Testis (tissue), 3 donors: ENCODE data around the gene CELF4. TPM values are rescaled to one million over a fixed set of nuclear protein-coding genes. Genes with fewer than 3 reads are reported as not detected.

ENCODE experiments used
- DNase-seq: peaks from one replicate; pipeline ENCODE4 v3.0.0-alpha.2; 2019
- H3K27ac ChIP-seq, 2 donors: fragments of 200-600 bp; sonication (generic); one replicate each; pipeline ENCODE4 v1.5.1; 2019
- H3K27me3 ChIP-seq: fragments of 200-600 bp; sonication (generic); one replicate; pipeline ENCODE4 v1.5.1; 2019
- H3K36me3 ChIP-seq: fragments of 200-600 bp; sonication (generic); one replicate; pipeline ENCODE4 v1.5.1; 2017; ENCODE audit warnings: low read depth; ENCODE audit errors: missing control alignments
- H3K4me1 ChIP-seq: fragments of 200-600 bp; sonication (generic); one replicate; pipeline ENCODE4 v1.5.1; 2019
- H3K4me3 ChIP-seq, 2 donors: fragments of 200-600 bp; sonication (generic); one replicate each; pipeline ENCODE4 v1.5.1; 2017 to 2019
- H3K9me3 ChIP-seq: fragments of 200-600 bp; sonication (generic); one replicate; pipeline ENCODE4 v1.5.1; 2017
- POLR2A ChIP-seq: fragments of 450-650 bp; IDR thresholded peaks from one replicate; pipeline ENCODE4 v1.6.1; 2017; ENCODE audit warnings: antibody characterized with exemption, mild to moderate bottlenecking, moderate library complexity
- WGBS, 2 donors: methylation state at CpG; one replicate each; pipeline ENCODE4 v1.1.5; 2018; 5-methylcytosine and 5-hydroxymethylcytosine counted together
- intact Hi-C: fragments of 100-400 bp; cut with DNase I; formaldehyde crosslinking; loops from one replicate; pipeline ENCODE4 v1.15.1; 2023; ENCODE audit warnings: low total_unique reads
- polyA plus RNA-seq: library from polyadenylated mRNA; stranded (reverse); fragments of 350-450 nt; fragmentation: Illumina TruSeq; extraction: RNeasy Lipid Tissue Mini Kit (QIAGEN cat#74804); gene quantifications from one replicate; pipeline ENCODE4 v1.2.3, GENCODE V29; 2014; ENCODE audit warnings: low read depth, low replicate concordance; ENCODE audit not compliant: insufficient read depth
- total RNA-seq, 2 donors: library from RNA; depleted of rRNA; stranded (reverse); fragments of >200 nt; gene quantifications; one replicate each; pipeline ENCODE4 v1.2.3, GENCODE V29; 2016
- TF ChIP-seq, protein P1 (sequence below), 3 experiments: fragments of 450-650 bp in 2 of 3; fragments of 200-600 bp in 1 of 3; sonication (generic) in 1 of 3; IDR thresholded peaks; one replicate each; pipeline ENCODE4 v1.5.1; 2016 to 2019; ENCODE audit warnings: antibody characterized with exemption in 3 of 3, mild to moderate bottlenecking in 2 of 3, moderate library complexity in 1 of 3

Gene CELF4
- total and polyA plus RNA-seq, 3 donors from 2014 or later: 3.9 to 6.3 (median 4.8) TPM

DNA sequence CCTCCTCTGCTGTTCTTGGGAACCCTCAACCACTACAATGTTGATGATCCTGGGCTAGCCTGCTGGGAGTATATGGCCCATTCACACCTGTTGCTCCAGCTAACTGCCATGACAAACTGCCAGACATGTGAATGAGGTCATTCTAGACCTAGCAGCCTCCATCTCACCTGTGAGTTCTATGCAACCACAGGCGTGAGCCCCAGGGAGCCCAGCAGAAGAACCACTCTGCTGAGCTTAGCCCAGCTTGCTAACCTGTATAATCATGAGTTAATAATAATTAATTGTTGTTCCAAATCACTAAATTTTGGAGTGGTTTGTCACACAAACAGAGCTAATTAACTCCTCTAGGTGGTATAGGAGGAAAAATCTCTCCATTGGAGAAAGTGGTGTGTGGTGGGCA, 24.7 kb upstream of the CELF4 start:
- no peak for DNase-seq
- Histone ChIP-seq H3K27ac (no peak overlapping the region), H3K4me3 (no peak overlapping the region), H3K4me1 (no peaks in the 10 kb centered on the region), H3K27me3 (no peaks in the 10 kb centered on the region), H3K36me3 (no peaks in the 10 kb centered on the region), H3K9me3 (no peaks in the 10 kb centered on the region)
- no peak for TF ChIP-seq POLR2A
- TF ChIP-seq, protein P1, sequence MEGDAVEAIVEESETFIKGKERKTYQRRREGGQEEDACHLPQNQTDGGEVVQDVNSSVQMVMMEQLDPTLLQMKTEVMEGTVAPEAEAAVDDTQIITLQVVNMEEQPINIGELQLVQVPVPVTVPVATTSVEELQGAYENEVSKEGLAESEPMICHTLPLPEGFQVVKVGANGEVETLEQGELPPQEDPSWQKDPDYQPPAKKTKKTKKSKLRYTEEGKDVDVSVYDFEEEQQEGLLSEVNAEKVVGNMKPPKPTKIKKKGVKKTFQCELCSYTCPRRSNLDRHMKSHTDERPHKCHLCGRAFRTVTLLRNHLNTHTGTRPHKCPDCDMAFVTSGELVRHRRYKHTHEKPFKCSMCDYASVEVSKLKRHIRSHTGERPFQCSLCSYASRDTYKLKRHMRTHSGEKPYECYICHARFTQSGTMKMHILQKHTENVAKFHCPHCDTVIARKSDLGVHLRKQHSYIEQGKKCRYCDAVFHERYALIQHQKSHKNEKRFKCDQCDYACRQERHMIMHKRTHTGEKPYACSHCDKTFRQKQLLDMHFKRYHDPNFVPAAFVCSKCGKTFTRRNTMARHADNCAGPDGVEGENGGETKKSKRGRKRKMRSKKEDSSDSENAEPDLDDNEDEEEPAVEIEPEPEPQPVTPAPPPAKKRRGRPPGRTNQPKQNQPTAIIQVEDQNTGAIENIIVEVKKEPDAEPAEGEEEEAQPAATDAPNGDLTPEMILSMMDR (IDR thresholded peaks at IDR 0.05): no peak
- WGBS, 2 donors: 80 to 90% methylated on average over 1 of the region's 1 CpG
- intact Hi-C loops: no loop called here

DNA sequence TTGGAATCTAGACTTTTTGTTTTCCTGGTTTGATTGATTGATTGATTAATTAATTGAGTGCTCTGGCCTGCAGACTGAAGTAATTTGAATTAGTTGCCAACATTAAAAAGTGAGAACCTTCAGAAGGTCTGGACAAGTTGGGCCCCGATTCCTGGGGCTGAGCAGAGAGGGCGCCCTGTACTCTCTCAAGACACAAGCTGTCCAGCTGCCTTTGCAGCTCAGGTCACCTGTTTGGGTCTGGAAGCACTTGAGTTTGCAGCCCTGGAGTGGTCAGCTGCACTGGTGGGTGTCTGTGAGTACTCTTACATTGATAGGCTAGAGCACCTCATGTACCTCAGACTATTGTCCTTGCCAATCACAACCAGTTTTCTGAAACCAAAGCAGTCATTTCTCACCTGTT, 22.7 kb upstream of the CELF4 start:
- no peak for DNase-seq
- Histone ChIP-seq H3K27me3 (no peaks in the 10 kb centered on the region), H3K36me3 (no peaks in the 10 kb centered on the region), H3K4me3 (no peak overlapping the region), H3K9me3 (no peaks in the 10 kb centered on the region), H3K27ac (no peak overlapping the region), H3K4me1 (no peaks in the 10 kb centered on the region)
- 92 to 100% methylated on average over 2 of the region's 2 CpGs for WGBS, 2 donors
- intact Hi-C loops: no loop called here
- TF ChIP-seq, protein P1 (IDR thresholded peaks at IDR 0.05): no peak
- no peak for TF ChIP-seq POLR2A

DNA sequence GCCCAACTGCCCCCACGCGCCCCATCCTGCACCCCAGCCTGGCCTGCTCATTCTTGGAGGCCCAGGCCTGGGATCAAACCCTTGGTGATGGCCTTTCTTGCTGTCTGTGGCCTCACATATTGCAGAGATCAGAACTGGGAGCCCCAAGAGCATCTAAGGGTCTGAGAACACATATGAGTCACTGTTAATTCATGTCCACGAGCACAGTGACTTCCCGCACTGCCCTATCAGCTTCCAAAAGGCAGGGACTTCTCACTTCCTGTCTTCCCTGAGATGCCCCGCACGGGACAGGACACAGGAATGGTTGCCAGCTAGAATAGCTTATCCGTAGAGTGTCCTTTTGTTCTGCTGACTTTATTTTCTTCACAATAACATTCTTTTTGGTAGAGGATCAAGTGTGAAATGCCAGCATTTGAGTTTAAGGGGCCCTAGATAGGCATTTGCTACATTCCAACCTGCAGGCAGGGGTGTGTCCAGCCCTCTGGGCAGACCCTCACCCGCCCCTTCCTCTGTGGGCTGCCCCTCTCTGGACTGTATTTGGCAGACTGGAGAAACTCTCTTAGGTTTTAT, 21.1 kb upstream of the CELF4 start:
- Histone ChIP-seq H3K36me3 (no peaks in the 10 kb centered on the region), H3K9me3 (no peaks in the 10 kb centered on the region), H3K27me3 (no peaks in the 10 kb centered on the region), H3K4me3 (no peak overlapping the region), H3K4me1 (no peaks in the 10 kb centered on the region), H3K27ac (no peak overlapping the region)
- DNase-seq: no peak
- 71 to 84% methylated on average over 8 of the region's 8 CpGs for WGBS, 2 donors
- TF ChIP-seq, protein P1 (IDR thresholded peaks at IDR 0.05): no peak
- intact Hi-C loops: no loop called here

DNA sequence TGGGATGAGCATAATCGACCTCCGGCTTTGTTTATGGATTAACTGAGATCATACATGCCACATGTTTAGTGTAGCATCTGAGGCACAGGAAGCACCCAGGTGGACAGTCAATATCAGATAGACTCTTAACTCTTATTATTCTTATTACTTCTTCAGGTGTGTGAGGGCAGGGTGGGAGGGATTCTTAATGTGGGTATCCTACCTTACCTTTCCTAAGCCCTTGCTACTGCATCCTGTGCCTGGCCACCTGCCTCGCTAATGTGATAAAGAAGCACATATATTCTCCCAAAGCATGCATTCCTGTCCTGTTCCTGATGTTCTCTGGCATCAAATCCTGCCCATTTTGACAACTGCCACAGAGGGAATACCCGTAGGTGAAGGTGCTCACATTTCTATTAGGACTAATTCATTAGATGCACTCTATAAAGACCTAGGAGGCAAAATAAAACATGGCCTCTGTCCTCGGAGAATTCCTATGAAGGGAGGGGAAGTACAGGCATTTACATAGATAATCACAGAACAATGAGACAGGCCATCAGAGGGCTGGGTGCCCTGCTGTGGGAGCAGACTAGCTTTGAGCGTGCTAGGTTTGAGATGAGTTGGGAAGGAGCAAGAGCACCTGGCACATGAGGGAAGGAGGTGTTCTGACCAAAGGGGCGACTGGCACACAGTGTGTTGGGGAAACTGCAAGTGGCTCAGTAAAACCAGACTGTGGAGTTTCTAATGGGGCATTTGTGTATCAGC, 19.5 kb upstream of the CELF4 start:
- Histone ChIP-seq H3K27ac (no peak overlapping the region), H3K9me3 (no peaks in the 10 kb centered on the region), H3K36me3 (no peaks in the 10 kb centered on the region), H3K4me3 (no peak overlapping the region), H3K4me1 (no peaks in the 10 kb centered on the region), H3K27me3 (no peaks in the 10 kb centered on the region)
- 83 to 86% methylated on average over 7 of the region's 7 CpGs for WGBS, 2 donors
- TF ChIP-seq, protein P1 (IDR thresholded peaks at IDR 0.05): no peak
- TF ChIP-seq POLR2A: no peak
- DNase-seq: no peak
- intact Hi-C loops: no loop called here

DNA sequence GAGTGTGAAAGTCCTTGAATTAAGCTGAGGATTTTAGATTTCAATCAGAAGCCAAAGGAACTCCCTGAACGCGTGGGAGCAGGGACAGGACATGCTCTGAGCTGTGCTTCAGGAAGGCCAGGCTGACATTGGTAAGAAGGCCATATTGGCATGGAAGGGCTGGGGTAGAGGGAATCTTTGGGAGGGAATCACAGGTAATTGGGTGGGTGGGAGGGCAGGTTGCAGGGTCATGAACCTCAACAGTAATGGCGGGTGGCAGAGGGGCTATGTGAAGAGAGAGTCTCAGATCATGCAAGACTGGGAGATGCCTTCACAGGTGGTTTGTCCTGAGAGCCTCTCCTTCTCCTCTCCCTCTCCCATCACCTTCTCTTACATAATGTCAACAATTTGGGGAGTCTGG, 18.6 kb upstream of the CELF4 start:
- Histone ChIP-seq H3K27me3 (no peaks in the 10 kb centered on the region), H3K4me1 (no peaks in the 10 kb centered on the region), H3K36me3 (no peaks in the 10 kb centered on the region), H3K4me3 (no peak overlapping the region), H3K9me3 (no peaks in the 10 kb centered on the region), H3K27ac (no peak overlapping the region)
- intact Hi-C loops: no loop called here
- TF ChIP-seq, protein P1 (IDR thresholded peaks at IDR 0.05): no peak
- no peak for TF ChIP-seq POLR2A
- no peak for DNase-seq
- 78 to 84% methylated on average over 3 of the region's 3 CpGs for WGBS, 2 donors
